Myocyte (in vitro differentiated cells): ENCODE data around the gene CCDC74B. TPM values are rescaled to one million over a fixed set of nuclear protein-coding genes. Genes with fewer than 3 reads are reported as not detected.
"Not testable (repeated sequence)": the region's sequence is repeated elsewhere in the genome, so short reads cannot be mapped to it uniquely, and the experiment has no call there.

Source experiments
- DNase-seq: peaks from one replicate; pipeline ENCODE4 v3.0.0-alpha.2; 2012; ENCODE audit warnings: low read depth
- polyA plus RNA-seq: library from polyadenylated mRNA; unstranded; fragments of >200 nt; gene quantifications from one replicate; pipeline ENCODE4 v1.2.1, GENCODE V29; 2012; ENCODE audit warnings: missing spikeins
- total RNA-seq: library from RNA; depleted of rRNA; stranded (reverse); fragments of >200 nt; gene quantifications from 2 replicates; pipeline ENCODE4 v1.2.3, GENCODE V29; 2014

CCDC74B gene
- total RNA-seq = 3.5 and 9.8 TPM in 2 replicates
- polyA plus RNA-seq = 2.5 TPM

- peak; percentile 45 for DNase-seq
Observed at GRCh38 chr2:130145006-130145414, at the start of gene CCDC74B. CCDC74B (minus strand) TSS chr2:130145112; CDS start chr2:130144996, 116 bp downstream.

- not testable (repeated sequence) for DNase-seq
Observed at GRCh38 chr2:130193824-130194223, 48.9 kb upstream of the CCDC74B start.

GRCh38 chr2:130192451-130192850 lies 47.5 kb upstream of the CCDC74B start:
- not testable (repeated sequence) for DNase-seq

- DNase-seq = not testable (repeated sequence)
Observed at GRCh38 chr2:130191319-130191718, 46.4 kb upstream of the CCDC74B start.

GRCh38 chr2:130190237-130190636 lies 45.3 kb upstream of the CCDC74B start:
- DNase-seq = no peak

- DNase-seq = not testable (repeated sequence)
Observed at GRCh38 chr2:130188958-130189357, 44.0 kb upstream of the CCDC74B start.

- DNase-seq = not testable (repeated sequence)
Observed at GRCh38 chr2:130187859-130188792, 43.2 kb upstream of the CCDC74B start.

- DNase-seq = no peak
Observed at GRCh38 chr2:130187268-130187667, 42.4 kb upstream of the CCDC74B start.

GRCh38 chr2:130186391-130186790 lies 41.5 kb upstream of the CCDC74B start:
- DNase-seq = no peak

- no peak for DNase-seq
Observed at GRCh38 chr2:130185896-130186295, 41.0 kb upstream of the CCDC74B start.

- no peak for DNase-seq
Observed at GRCh38 chr2:130185436-130185835, 40.5 kb upstream of the CCDC74B start.

- DNase-seq = no peak
Observed at GRCh38 chr2:130183512-130184373, 38.8 kb upstream of the CCDC74B start.

- not testable (repeated sequence) for DNase-seq
Observed at GRCh38 chr2:130182826-130183511, 38.1 kb upstream of the CCDC74B start.

- DNase-seq = peak; percentile 83
Observed at GRCh38 chr2:130181880-130182682, 37.2 kb upstream of the CCDC74B start, which contains the start of gene MZT2B. MZT2B (plus strand) TSS chr2:130182262; CDS start chr2:130182283, 21 bp downstream.

GRCh38 chr2:130181325-130181879 lies 36.5 kb upstream of the CCDC74B start, which contains the start of gene SMPD4:
SMPD4 (minus strand) TSS chr2:130181602; CDS start chr2:130176592, 5,010 bp downstream.
- DNase-seq = peak; percentile 98

- DNase-seq = not testable (repeated sequence)
Observed at GRCh38 chr2:130180404-130181324, 35.8 kb upstream of the CCDC74B start.

- DNase-seq = not testable (repeated sequence)
Observed at GRCh38 chr2:130174866-130175265, 30.0 kb upstream of the CCDC74B start.

- DNase-seq = no peak
Observed at GRCh38 chr2:130169896-130170295, 25.0 kb upstream of the CCDC74B start.
